ENCODE measurements around the gene SPIRE1.

The SPIRE1 gene

DNA sequence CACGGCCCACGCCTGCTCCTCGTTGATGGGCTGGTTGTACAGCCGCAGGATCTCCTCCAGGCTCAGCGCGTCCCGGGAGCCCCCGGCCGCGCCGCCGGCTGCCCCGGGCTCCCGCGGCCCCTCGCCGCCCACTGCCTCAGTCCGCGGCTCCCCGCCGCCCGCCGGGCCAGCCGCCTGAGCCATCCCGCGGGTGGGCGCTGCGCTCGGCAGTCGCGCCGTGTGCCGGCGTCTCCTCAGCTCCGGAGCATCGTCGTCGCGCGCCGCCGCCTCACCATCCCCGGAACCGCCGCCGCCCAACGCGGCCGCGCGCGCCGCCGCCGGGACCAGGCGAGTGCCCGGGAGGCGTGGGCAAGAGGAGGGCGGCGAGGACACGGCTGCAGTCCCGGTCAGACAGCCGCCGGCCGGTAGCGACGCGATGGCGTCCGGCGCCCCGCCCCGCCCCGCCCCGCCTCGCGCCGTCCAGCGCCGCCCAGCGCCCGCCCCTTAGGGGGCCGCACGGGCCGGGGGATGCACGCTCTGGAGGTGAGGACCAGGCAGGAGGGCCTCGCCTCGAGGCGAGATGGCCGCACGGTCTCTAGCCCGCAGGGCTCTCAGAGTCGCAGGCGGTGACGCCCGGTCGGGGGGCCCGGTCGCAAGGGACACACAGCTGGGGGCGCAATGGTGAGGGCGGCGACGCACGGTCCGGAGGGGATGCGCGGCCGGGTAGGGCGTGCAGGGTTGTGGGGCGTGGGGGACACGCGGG, at the start of gene SPIRE1:
TSS of gene SPIRE1 (minus strand) at position 424 of the 742 bp plus-strand sequence. CDS start at position 183, 241 bp downstream.
- DNase-seq = peak; percentile 81

DNA sequence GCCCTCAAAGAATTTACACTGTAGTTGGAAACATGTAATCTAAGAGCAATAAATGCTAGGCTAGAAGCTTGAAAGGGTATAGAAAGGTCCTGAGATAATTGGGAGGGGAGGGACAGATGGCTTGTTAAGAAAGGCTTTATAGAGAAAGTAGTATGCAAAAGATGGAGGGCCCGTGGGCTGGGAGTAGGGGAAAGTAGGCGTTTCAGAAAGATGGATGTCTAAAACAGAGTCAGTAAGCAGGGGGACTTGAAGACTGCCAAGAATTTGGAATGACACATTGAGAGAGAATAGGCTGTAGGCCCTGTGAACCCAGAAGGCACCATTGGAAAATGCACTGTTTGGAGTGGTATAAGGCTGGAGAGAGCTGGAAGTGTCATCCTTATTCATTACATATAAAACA, 45.8 kb upstream of the SPIRE1 start:
- DNase-seq = no peak

DNA sequence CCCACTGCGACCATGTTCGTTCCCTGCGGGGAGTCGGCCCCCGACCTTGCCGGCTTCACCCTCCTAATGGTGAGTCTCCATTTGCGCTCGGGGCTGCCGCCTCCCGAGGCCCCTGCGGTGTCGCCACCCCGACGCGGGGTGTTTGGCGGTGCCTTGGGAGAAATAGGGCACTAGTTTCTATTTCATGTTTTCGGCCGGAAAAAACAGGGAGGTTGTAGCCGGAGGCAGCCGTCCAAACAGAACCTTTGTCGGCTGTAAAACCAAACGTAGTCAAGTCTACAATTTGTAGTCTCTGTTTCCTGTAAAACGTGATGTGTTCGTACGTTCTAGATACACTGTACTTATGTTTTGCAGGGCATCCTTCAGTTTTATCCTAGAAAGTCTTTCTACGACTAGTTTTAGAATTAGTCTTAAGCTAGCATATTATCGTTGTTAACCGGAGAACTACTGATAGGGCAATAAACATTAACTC, 45.2 kb upstream of the SPIRE1 start:
- no peak for DNase-seq

DNA sequence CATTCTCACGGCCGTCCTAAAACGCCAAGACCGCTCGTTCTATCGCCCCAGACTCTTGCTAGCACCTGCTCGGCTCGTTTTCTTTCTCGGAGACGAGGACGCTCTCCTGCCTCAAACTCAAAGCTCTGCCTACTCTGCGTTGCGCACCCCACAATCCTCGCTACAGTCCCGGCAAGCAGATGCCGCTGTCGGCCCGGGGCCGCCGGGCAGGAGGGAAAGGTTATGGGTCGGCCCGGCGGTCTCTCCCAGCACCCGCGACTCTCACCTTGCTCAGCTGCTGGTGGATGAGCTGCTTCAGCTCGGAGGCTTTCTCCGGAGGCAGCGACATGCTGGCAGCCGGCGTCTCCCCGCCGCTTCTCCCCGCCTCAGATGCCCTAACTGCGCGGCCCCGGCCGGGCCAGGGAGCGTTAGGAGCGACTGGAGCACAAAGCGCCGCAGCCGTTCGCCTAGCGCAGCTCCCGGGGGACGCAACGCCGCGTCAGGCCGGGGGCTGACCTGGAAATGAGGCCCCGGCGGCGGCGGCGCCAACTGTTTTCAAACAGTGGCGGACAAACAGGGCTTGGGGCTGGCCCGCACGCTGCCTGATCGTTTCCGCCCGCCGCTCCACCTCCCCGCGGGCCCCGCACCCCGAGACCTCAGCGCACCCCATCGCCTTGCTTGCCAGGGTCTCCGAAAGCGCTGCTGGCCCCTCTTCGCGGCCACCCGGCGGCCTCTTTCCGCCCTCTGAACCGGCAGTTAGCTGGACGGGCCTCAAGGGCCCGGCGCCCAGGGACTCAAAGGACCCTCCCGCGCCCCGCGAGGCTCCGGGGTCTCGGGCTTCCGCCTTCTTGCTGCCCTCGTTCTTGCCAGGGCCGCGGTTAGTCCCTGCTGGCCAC, 44.6 kb upstream of the SPIRE1 start, which contains the start of the genes CEP76 and PSMG2:
TSS of gene CEP76 (minus strand) at position 503 of the 875 bp plus-strand sequence. CDS start at position 328, 175 bp downstream.
TSS of gene PSMG2 (plus strand) at position 822 of the 875 bp plus-strand sequence. CDS start 66 bp downstream, outside the sequence.
- DNase-seq = peak; percentile 95

DNA sequence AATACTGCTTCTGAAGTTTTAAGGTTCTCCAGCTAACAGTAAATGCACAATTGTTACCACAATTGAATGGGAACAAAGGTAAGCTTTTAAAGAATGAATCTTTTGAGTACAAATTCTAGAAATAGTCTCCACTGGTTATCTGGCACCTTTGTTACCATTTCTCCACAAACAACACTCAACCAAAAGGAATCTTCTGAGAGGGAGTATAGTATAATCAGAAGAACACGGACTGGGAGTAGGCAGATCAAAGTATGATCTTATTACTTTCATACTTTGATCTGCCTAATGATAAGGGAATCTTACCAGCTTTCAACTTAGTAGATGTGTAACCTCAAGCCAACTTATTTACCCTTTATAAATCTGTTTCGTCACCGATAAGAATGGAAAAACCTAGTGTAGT, 43.3 kb upstream of the SPIRE1 start:
- DNase-seq = no peak

DNA sequence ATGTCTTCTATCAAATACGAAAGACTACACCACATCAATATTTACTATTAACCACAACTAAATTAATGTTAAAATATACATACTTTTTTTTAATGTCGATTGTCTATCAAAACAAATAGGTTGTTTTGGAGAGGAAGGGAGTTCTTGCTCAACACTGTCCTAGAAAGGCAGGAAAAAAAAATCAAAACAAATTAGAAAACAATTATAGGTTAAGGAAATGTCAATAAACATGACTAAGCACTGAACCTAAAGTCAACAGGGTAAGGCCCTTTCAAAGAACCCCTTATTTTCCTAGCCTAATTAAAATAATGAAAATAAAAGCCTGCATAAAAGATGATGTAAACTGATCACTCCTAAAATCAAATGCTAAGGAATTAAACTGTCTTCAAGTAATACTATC, 41.8 kb upstream of the SPIRE1 start:
- no peak for DNase-seq

DNA sequence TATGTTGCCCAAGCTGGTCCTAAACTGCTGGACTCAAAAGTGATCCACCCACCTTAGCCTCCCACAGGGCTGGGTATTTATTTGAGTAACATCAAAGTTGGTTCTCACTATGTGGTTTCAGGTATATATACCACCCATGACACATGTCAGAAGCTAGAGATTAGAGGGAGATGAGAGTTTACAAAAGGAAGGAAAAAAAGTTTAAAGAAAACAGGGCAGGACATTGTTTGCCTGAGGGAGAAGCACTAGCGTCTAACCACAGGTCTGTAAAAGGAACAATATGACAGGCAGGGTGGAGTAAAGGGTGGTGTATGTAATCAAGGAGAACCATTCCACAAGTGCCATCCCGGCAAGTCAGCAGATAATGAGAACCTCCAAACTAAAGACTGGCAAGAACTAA, 36.1 kb upstream of the SPIRE1 start:
- no peak for DNase-seq

DNA sequence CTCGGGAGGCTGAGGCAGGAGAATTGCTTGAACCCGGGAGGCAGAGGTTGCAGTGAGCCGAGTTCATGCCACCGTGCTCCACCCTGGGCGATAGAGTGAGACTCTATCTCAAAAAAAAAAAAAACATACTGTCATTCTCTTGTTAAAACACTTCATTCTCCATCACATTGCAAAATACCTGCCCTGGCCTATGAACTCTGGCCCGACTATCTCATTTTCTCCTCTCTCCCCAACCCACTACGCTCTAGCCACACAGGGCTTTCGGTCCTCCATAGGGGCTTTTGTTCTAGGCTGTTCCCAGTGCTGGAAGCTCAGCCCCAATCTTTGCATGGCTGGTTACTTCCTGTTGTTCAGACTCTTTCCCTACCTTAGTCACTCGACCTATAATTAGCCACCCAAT, 34.3 kb upstream of the SPIRE1 start:
- no peak for DNase-seq

DNA sequence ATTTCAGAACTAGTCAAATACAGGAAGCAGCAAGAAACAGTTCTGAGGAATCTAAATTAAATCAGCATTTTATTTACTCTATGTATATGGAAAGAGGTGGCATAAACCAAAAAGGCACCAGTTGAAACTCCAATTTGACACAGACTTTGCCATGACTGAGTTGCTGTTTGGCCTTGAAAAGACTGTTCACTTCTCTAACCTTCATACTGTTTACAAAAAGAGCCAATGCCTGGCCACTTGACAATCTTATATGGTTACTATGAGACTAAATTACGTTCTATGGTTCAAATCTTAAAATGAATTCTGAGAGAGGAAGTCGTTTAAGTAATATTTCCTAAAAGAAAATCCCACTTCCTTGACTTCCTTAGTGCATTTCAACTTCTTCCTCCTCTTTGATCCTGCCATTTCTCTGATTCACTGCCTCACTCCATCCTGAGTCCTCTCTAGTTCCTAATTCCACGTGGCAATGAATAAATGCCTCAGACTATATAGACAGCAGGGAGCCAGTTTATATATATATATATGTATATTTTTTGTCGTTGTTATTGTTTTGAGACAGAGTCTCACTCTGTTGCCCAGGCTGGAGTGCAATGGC, 31.4 kb upstream of the SPIRE1 start:
- no peak for DNase-seq

DNA sequence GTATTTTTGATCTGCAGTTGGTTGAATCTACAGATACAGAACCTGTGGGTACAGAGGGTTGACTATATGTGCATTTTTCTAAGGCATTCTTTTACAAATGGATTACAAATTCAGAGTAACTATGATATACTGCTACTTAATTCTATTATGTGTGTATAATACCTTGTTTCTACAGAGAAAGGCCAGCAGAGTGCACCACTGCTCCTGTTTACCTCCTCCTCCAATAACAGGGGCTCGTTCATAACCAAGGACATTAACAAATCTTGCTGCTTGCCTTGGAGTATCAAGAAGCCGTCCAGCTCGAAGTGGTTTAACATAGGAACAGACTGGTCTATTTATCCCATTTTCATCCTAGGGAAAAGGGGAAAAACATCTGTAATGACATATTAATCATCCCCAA, 28.2 kb upstream of the SPIRE1 start:
- DNase-seq = no peak

DNA sequence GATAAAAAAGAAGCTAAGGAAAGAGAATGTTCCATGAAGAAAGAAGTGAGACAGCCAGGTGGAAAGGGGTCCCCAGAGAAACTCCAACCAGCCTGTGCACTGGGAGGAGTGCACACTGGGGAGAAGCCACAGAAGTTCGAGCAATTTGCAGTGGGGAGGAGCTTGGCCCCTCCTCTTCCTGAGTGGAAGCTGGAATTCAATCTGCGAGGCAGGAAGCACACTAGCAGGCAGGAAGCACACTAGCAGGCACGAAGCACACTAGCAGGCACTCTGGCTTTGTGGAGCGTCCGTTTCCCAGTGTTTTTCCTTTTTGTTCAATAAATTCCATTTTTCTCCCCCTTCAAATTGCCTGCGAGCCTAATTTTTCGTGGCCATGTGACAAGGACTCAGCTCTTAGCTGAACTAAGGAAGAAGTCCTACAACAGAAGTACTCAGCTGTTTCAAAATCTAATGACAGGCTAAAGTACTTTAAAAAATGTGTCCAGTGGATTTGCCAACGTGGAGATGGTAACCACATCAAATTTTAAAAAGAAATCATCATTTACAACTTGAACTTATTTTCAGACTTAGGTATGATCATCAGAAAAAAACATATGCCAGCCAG, 21.4 kb upstream of the SPIRE1 start:
- DNase-seq = peak; percentile 59

DNA sequence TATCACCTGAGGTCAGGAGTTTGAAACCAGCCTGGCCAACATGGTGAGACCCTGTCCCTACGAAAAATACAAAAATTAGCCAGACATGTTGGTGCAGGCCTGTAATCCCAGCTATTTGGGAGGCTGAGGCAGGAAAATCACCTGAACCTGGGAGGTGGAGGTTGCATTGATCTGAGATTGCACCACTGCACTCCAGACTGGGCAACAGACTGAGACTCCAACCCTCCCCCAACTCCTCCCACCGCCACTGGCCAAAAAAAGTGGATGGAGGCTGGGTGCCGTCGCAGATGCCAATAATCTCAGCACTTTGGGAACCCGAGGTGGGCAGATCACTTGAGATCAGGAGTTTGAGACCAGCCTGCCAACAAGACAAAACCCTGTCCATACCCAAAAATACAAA, 10.1 kb upstream of the SPIRE1 start:
- no peak for DNase-seq

DNA sequence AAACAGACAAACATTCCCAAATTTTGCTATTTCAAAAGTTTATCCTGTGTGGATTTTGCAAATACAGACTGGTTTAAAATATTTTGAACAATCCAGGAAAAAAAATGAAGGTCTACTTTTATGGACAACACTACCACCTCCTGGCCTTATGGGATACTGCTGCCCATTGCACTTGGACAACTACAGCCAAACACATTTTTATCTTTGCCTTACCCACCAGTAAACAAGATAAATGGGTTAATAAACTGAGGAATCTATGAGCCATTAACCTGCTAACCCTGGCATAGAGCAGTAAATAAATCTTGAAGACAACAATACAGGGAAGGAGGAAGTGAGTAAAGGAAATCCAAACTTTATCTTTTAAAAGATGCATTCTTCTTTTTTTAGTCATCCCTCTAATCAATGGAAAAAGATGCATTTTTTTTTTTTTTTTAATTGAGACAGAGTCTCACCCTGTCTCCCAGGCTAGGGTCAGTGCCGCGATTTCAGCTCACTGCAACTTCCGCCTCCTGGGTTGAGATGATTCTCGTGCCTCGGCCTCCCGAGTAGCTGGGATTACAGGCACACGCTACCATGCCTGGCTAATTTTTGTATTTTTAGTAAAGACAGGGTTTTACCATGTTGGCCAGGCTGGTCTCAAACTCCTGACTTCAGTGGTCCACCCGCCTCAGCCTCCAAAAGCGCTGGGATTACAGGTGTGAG, 2.1 kb upstream of the SPIRE1 start:
- peak; percentile 56 for DNase-seq

DNA sequence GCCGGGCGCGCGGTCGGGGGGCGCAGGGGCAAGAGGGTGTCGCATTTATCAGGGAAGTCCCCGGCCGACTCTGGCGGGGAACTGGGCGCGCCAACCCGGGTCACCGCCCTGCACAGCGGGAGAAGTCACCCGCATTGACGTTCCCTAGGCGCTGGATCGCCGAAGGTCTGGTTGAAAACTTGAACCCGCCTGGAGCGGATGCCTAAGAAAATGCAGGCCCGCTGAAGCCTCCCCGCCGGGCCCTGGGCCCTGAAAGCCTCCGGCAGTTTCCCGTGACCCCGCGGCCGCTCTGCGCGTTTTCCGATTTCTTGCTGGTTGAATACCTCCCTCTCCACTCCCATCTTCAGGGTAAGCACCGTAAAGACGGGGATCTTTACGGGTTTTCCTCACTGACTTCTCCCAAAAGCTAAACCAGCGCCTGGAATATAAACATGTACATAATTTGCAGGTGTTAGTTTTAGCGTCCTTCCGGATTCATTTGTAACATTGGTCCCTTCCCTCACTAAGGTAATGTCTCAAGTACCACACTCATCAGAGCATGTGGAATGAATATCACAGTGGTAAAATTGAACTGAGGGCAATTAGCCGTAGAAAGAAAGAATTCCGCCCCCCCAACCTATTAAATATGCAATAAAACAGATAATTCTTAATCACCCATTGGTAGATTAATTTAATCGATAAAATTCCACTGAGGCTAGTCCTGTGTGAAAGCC, 675 bp upstream of the SPIRE1 start:
- DNase-seq = peak; percentile 58

DNA sequence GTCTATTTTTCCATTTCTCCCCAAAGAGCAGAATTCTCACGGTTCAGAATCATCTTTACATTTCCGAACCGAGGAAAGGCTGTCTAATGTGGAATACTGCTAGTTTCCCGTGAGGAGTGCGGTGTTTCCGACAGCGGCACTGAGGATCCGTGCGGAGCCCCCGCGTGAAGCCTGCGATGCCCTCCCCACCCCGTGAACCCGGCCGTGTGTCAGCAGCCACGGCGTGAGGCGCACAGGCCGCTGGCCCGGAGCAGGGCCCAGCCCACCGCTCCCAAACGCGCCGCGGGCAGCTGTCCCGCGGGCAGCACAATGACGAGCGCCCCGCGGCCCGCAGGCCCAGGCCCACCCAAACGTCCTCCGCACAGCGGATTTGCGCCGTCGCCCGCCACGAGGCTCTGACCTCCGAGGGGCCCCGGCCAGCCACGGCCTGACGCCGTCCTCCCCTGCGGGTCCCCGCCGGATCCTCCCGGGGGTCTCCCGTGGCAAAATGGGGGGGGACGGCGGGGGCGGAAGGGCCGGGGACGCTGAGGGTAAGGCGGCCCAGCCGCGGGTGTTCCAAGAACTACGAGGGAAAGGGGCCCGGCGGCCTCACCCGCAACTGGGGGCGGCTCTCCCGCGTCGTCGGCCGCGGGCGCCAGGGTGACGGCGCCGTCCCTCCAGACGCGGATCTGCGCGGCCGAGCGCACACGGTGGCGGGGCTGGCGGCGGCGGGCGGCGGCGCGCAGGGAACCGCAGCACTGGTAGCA, 796 bp downstream of the SPIRE1 start:
- DNase-seq = peak; percentile 70

DNA sequence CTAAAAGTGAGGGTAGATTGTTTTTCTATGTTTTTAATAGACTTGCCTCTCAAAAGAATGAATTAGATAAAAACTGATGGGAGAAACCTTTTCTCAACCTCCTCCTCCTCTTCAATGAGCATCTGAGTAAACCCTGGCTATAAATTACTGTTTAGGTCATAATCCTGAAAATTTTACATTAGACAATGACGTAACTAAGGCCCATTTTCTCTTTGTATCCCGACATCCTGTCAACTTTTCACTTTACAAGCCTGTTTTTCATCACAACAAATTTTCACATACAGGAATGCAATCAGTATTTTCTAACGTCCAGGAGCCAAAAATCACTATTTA, 1.3 kb downstream of the SPIRE1 start:
- DNase-seq = no peak

DNA sequence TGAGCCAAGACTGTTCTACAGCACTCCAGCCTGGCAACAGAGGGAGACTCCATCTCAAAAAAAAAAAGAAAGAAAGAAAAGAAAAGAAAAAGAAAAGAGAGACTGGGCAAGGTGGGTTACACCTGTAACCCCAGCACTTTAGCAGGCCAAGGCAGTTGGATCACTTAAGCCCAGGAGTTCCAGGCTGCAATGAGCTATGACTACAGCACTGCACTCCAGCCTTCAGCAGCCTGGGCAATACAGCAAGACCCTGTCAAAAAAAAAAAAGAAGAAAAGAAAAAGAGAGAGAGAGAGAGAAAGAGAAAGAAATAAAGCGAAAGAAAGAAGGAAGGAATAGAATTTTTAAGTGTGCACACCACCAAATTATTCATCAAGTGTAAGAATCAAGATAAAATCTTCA, 2.9 kb downstream of the SPIRE1 start:
- DNase-seq = no peak

DNA sequence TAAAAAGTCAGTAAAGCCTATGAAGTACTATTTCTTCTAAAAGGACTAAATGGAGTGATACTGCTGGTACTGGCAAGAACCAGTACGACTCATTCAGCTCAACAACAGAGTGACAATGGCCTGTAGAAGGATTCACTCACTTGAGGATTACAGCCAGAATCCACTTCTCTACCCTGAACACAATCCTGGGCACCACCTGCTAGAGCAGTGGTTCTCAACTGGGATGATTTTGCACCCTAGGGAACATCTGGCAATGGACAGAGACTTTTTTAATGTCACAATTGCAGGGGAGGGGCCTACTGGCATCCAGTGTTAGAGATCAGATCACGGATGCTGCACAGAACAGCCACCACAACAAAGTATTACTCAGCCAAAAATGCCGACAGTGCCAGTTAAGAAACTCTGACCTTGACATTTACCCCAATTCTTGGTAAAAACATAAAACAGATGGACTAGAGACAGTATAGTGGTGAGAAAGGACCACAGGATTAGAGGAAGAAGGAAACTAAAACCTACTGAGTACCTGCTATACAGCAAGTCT, 5.0 kb downstream of the SPIRE1 start:
- no peak for DNase-seq

DNA sequence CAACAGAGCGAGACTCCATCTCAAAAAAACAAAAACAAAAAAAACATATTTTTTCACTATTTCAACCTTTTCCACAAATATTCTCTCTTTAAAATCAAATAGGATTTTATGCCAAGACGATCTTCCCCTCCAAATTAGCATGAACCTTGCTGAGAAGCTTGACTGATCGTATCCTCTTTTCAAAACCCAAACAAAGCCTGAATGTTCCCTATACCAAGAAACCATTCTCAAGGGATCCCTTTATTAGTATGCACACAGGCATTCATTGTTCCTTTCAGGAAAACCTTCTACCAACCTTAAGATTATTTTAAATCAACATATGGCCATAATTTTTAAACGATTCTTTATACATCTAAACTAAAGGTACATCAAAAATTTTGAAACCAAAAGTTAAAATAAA, 6.3 kb downstream of the SPIRE1 start:
- no peak for DNase-seq

DNA sequence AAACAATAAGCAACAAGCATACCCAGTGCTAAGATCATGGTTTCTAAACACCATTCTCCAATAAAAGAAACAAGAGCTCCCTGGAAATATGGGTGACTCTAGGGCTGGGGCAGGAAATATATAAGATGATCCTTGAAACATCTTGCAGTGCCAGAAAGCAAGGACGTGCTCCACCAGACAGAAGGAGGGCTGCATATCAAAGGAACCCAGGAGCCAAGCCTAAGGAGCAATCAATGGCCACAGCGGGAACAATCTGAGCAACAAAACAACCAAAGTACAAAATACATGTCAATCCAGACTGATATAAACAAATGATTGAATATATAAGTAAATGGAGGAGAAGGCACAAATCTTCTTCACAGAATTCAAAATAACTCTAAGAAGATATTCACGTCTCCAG, 10.1 kb downstream of the SPIRE1 start:
- DNase-seq = no peak

DNA sequence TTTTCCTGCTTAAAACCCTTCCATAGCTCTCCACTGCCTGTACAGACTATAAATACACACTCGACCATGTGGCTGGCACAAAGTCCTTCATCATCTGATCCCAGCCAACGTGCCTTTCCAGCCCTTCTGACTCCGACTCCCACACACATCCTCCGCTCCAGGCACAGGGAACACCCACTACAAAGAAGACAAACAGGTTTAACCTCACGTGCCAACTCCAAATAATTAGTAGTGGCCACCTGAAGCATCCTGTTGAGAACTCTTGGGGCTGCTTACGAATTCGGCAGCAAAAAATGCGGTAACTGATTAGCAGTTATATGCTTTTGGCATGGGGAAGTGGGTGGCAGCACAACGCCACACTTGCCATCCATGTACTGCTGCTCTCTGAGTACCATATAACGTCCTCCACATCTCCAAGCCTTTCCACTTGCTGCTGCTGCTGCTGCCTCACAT, 12.1 kb downstream of the SPIRE1 start:
- DNase-seq = peak; percentile 45
